ENCODE results near the gene PGM2L1. TPM values are rescaled to one million over a fixed set of nuclear protein-coding genes. Genes with fewer than 3 reads are reported as not detected.

Gene PGM2L1
- total and polyA plus RNA-seq, 2 of the 13 experiments (the other 11 are each of a cell fraction or from before 2014, with no cell fraction given) = 0.57 to 1.2 TPM

GRCh38 chr11:74299015-74299414 is 99.2 kb downstream of the PGM2L1 start:
- Histone ChIP-seq H3K79me2 (ENCODE audit: insufficient read depth, low read length) (no peaks in the 10 kb centered on the region), H3K9ac (ENCODE audit: insufficient read depth, low read depth, low read length) (no peak overlapping the region), H3K9me3 (ENCODE audit: low read length) (no peaks in the 10 kb centered on the region), H3K27me3 (ENCODE audit: control insufficient read depth in 1 of 2, insufficient read depth in 2 of 2, low read length in 2 of 2) (peaks cover 0 to 4% of the 10 kb centered on the region in 2 experiments; a peak in 2 of 5 replicates), H3K4me2 (ENCODE audit: low read depth, low read length) (no peak overlapping the region), H3K36me3 (replicated peaks in 1 of 2; ENCODE audit: control insufficient read depth in 1 of 2, insufficient read depth in 2 of 2, low read length in 2 of 2) (no peaks in the 10 kb centered on the region), H2AFZ (ENCODE audit: low read length) (no peak overlapping the region), H3K4me3 (replicated peaks in 1 of 3; ENCODE audit: insufficient read depth in 1 of 3, low read depth in 2 of 3, low read length in 3 of 3) (no peak overlapping the region), H3K27ac (ENCODE audit: extremely low read length, insufficient read depth, low read length) (no peak overlapping the region), H4K20me1 (ENCODE audit: insufficient read depth, low read length) (no peaks in the 10 kb centered on the region), H3K4me1 (ENCODE audit: insufficient read depth, low read length) (no peaks in the 10 kb centered on the region)
- in situ Hi-C loops (cut with HindIII; ENCODE audit: extremely low pct_ligation_motif_present, low pct_unique_long_range_greater_than_20kb) = no loop called here
- intact Hi-C loops (cut with micrococcal nuclease; ENCODE audit: unreplicated experiment) = no loop called here
- POLR2A ChIA-PET = no interaction called here
- TF ChIP-seq NFATC3 (CRISPR knock-in tag; IDR thresholded peaks at IDR 0.05) (no peak), ZNF629 (CRISPR knock-in tag; conservative IDR thresholded peaks at IDR 0.05) (no peak), ZBTB21 (CRISPR knock-in tag; IDR thresholded peaks at IDR 0.05) (no peak), CENPT (CRISPR knock-in tag; IDR thresholded peaks at IDR 0.05; ENCODE audit: low read depth) (no peak), ZNF747 (CRISPR knock-in tag; IDR thresholded peaks at IDR 0.05; ENCODE audit: borderline replicate concordance) (no peak), SMAD9 (CRISPR knock-in tag; IDR thresholded peaks at IDR 0.05) (no peak), PCBP1 (IDR thresholded peaks at IDR 0.05; ENCODE audit: borderline replicate concordance, low read depth, low read length) (no peak), DBP (CRISPR knock-in tag; IDR thresholded peaks at IDR 0.05; ENCODE audit: not compliant biosample characterization) (no peak), SSRP1 (CRISPR knock-in tag; IDR thresholded peaks at IDR 0.05) (no peak), ZBTB2 (CRISPR knock-in tag; IDR thresholded peaks at IDR 0.05; ENCODE audit: low read depth) (no peak)
- no TSS peak for BruUV-seq (replicated peaks)
- no peak for FAIRE-seq
- DNase-seq (ENCODE audit: low spot score) = no peak
- no peak for ATAC-seq
- CTCF ChIA-PET (ENCODE audit: low intra/inter-chr PET ratio, low total read pairs) = no interaction called here
- WGBS (ENCODE audit: low lambda C conversion rate) = 27% methylated on average over 3 of the region's 3 CpGs
